Right lobe of liver (tissue), 4 donors: ENCODE results near the gene KRTAP16-1.

Experiments
- POLR2A ChIP-seq: fragments of 450-650 bp; IDR thresholded peaks from one replicate; pipeline ENCODE4 v1.6.1; 2017; ENCODE audit warnings: antibody characterized with exemption, mild to moderate bottlenecking
- TF ChIP-seq, protein P1 (sequence below), 4 donors: fragments of 200-600 bp in 3 of 4; fragments of 450-650 bp in 1 of 4; IDR thresholded peaks; one replicate each; pipeline versions ENCODE4 v1.5.1 to v1.8.0; 2016 to 2022; ENCODE audit warnings: antibody characterized with exemption in 4 of 4, mild to moderate bottlenecking in 2 of 4
- donor health status: DM: no; HTN: no; CAD: no.
- donor health status: DM: no; HTN: no; CAD: no.
- donor health status: DM: no; HTN: yes; CAD: no.

DNA sequence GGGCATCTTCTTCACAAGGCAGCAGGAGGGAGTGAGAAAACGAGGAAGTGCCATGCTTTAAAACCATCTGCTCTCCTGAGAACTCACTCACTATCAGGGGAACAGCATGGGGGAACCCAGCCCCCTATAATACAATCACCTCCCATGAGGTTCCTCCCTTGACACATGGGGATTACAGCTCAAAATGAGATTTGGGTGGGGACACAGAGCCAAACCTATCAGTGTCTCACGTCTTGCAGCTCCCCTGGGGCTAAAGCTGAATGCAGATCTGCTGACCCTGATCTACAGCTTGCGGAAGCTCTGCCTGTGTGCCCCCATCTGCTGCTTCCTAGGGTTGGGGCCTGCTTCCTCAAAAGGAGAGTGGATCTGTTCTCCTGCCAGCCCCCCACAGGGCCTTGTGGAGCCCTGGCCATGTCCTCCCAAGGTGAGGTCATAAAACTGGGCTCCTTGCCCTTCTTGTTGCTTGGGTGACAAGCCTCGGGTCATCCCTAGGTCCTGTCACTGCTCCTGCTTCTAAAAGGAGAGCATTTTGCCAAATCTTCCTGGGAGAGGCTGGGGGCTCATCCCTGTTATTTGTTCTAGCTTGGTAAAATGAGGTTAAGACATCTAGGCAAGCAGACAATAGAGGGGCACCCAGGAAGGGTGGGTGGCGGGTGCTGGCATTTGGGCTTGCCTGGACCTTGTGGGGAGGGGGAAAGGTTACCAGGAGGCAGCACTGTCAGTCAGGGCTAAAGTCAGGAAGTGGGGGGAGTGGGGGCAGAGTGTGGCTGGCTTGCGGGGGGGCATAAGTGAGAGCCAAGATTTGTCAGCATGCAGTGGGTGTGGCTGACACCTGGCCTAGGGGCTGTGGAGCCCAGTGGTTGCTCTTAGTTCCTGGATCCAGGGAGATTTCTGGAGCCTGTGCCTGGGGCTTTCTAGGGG lies 25.5 kb upstream of the KRTAP16-1 start:
- TF ChIP-seq, protein P1, sequence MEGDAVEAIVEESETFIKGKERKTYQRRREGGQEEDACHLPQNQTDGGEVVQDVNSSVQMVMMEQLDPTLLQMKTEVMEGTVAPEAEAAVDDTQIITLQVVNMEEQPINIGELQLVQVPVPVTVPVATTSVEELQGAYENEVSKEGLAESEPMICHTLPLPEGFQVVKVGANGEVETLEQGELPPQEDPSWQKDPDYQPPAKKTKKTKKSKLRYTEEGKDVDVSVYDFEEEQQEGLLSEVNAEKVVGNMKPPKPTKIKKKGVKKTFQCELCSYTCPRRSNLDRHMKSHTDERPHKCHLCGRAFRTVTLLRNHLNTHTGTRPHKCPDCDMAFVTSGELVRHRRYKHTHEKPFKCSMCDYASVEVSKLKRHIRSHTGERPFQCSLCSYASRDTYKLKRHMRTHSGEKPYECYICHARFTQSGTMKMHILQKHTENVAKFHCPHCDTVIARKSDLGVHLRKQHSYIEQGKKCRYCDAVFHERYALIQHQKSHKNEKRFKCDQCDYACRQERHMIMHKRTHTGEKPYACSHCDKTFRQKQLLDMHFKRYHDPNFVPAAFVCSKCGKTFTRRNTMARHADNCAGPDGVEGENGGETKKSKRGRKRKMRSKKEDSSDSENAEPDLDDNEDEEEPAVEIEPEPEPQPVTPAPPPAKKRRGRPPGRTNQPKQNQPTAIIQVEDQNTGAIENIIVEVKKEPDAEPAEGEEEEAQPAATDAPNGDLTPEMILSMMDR (IDR thresholded peaks at IDR 0.05): no peak
- TF ChIP-seq POLR2A: no peak
